GM10266 (cell line): ENCODE data around the gene GCN1.
"Not testable (repeated sequence)": the region's sequence is repeated elsewhere in the genome, so short reads cannot be mapped to it uniquely, and the experiment has no call there.

ENCODE experiments used
- DNase-seq: peaks from one replicate; pipeline ENCODE4 v3.0.0; 2012; ENCODE audit errors: extremely low spot score
- CTCF ChIP-seq: IDR thresholded peaks from 2 replicates; pipeline ENCODE4 v1.5.1; 2012; ENCODE audit warnings: mild to moderate bottlenecking, low read depth; ENCODE audit not compliant: control insufficient read depth, insufficient read depth; ENCODE audit errors: missing control alignments

The GCN1 gene

DNA sequence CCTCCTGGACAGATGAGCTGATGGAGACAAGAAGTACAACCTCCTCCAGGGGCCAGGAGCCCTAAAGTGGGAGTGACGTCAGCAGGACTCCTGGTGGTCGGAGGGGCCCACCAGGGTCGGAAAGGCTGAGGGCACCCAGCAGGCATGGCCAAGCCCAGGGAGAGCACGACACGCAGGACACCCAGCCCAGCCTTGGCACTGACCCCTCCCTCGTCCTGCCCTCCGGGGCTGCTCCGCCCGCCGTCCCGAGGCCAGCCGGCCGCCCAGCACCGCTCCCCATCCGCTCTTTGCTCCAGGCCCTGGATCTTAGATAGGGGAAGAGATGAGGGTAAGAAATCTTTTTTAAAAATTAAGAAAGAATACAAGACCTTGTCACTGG lies 20.8 kb upstream of the GCN1 start:
- DNase-seq = no peak
- no peak for TF ChIP-seq CTCF

DNA sequence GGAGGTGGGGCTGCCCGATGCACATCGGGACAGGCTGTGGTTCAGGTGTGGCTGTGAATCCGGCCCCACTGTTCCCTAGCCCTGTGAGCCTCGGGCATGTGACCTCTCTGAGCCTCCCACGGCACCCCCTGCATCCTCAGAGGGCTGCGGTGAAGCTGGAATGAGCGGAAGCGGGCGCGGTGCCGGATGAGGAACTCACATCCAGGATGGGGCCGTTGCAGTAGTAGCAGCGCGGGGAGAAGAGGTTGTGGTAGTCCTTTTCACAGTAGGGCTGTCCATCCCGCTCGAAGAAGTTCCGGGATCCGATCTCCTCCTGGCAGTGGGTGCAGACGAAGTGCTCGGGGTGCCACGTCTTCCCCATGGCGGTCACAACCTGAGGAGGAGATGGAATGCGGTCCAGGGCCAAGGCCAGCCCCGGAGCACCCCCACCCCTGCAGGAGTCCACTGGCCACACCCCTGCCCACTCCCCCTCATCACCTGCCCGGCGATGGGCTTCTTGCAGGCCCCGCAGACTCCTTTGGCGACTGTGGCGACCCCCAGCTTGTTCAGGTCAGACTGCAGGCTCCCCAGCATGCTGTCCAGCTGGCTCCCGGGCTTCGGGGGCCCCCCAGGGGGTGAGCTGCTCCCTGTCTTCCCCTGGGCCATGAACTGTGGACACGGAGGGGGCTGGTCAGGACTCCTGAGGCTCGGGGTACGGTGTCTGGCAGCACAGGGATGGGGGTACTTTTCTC lies 20.3 kb upstream of the GCN1 start:
- DNase-seq = no peak
- TF ChIP-seq CTCF = no peak

DNA sequence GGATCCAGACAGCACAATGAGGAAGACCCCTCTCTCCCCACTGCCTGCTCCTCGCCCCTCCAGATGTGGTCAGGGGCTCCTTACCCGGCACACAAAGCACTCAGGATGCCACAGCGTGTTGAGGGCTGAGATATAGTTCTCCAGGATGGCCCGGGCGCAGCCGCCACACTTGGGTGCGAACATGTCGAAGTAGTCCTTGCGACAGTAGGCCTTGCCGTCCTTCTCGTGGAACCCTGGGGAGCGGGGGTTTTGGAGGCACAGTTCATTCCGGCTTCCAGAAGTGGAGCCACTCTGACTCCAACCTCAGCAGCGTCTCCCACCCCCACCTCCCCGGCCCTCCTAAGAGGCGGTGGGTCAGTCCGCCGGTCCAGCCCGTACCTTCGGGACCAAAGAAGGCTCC lies 19.2 kb upstream of the GCN1 start:
- no peak for TF ChIP-seq CTCF
- no peak for DNase-seq

- not testable (repeated sequence) for DNase-seq
These were observed 18.7 kb upstream of the GCN1 start for GRCh38 chr12:120213182-120213581.

GRCh38 chr12:120212301-120212700 lies 17.8 kb upstream of the GCN1 start:
- TF ChIP-seq CTCF = no peak
- DNase-seq = no peak

- no peak for TF ChIP-seq CTCF
- DNase-seq = no peak
These were observed 17.4 kb upstream of the GCN1 start for GRCh38 chr12:120211904-120212283.

DNA sequence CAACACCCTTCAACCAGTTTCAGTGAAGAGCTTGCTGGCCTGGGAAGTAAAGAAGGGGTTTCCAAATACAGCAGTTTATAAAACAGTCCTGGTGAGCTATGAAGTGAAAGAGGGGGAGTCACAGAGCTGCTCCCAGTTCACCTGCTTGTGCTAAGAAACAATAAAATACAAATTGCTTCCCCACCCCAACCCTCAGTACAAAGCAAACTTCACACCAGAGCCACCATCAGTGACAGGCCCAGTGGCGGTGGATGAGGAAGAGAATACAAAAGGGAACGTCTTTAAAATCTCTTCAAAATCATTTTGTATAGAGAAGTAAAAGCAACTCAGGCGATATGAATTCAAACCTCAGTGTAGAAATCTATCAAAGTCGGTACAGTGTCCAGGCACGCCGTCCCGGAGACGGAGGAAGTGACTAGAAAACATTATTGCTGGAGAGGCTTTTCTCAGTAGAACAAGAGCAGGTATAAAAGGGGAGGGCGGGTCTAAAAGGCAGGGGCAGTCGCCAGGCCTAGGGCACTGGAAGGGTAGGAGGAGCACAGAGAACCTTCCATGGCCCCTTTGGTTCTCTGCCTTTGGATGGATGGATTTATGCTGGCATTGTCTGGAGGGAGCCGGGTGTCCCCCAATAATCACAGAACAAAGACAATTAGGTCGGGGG lies 16.9 kb upstream of the GCN1 start:
- no peak for TF ChIP-seq CTCF
- no peak for DNase-seq
